GM23338 (cell line): ENCODE data around the gene FOXF1. TPM values are rescaled to one million over a fixed set of nuclear protein-coding genes. Genes with fewer than 3 reads are reported as not detected.

ENCODE experiments used
- ATAC-seq: fragments of 200-7000 bp; cut with Tn5 transposase; 3 replicates; pipeline ENCODE4 v1.9.1; 2020
- DNase-seq: peaks from one replicate; pipeline ENCODE4 v3.0.0-alpha.2; 2015; ENCODE audit warnings: low spot score
- H2AFZ ChIP-seq: fragments of 200-600 bp; sonication (generic); 2 replicates; pipeline ENCODE4 v1.8.0; 2016; ENCODE audit warnings: antibody characterized with exemption, mild to moderate bottlenecking, moderate library complexity
- H3F3A ChIP-seq: fragments of 200-600 bp; sonication (generic); replicated peaks from 2 replicates; pipeline ENCODE4 v1.8.0; 2017; ENCODE audit warnings: antibody characterized with exemption, mixed run types, low read depth
- H3K27ac ChIP-seq: fragments of 200-600 bp; sonication (generic); 2 replicates; pipeline ENCODE4 v1.6.1; 2016; ENCODE audit warnings: low read depth
- H3K27me3 ChIP-seq: fragments of 200-600 bp; sonication (generic); 2 replicates; pipeline ENCODE4 v1.8.0; 2016; ENCODE audit warnings: mild to moderate bottlenecking, mixed run types, moderate library complexity; ENCODE audit not compliant: insufficient read depth
- H3K36me3 ChIP-seq: fragments of 200-600 bp; sonication (generic); 2 replicates; pipeline ENCODE4 v1.8.0; 2016; ENCODE audit warnings: mild to moderate bottlenecking; ENCODE audit not compliant: insufficient read depth
- H3K4me1 ChIP-seq: fragments of 200-600 bp; sonication (generic); 2 replicates; pipeline ENCODE4 v1.8.0; 2016; ENCODE audit warnings: mild to moderate bottlenecking, moderate library complexity; ENCODE audit not compliant: insufficient read depth
- H3K4me2 ChIP-seq: fragments of 200-600 bp; sonication (generic); 2 replicates; pipeline ENCODE4 v1.7.1; 2017; ENCODE audit warnings: mixed run types
- H3K4me3 ChIP-seq: fragments of 200-600 bp; sonication (generic); 2 replicates; pipeline ENCODE4 v1.6.1; 2016; ENCODE audit warnings: mixed run types
- H3K79me2 ChIP-seq: fragments of 200-600 bp; sonication (generic); replicated peaks from 2 replicates; pipeline ENCODE4 v1.8.0; 2017; ENCODE audit warnings: mild to moderate bottlenecking; ENCODE audit not compliant: insufficient read depth
- H3K9me2 ChIP-seq: fragments of 200-600 bp; sonication (generic); 2 replicates; pipeline ENCODE4 v1.8.0; 2017; ENCODE audit not compliant: insufficient read depth
- H4K20me1 ChIP-seq: fragments of 200-600 bp; sonication (generic); replicated peaks from 2 replicates; pipeline ENCODE4 v1.8.0; 2017; ENCODE audit warnings: mild to moderate bottlenecking; ENCODE audit not compliant: insufficient read depth
- H3K27ac Mint-ChIP-seq: 2 replicates; pipeline ENCODE4 v1.8.0; 2020; ENCODE audit warnings: inconsistent platforms, mild to moderate bottlenecking, moderate library complexity, mixed read lengths
- H3K27me3 Mint-ChIP-seq: 3 replicates; pipeline ENCODE4 v1.8.0; 2022; ENCODE audit warnings: low read depth, mild to moderate bottlenecking, moderate library complexity, mixed read lengths, inconsistent platforms; ENCODE audit not compliant: insufficient read depth, poor library complexity
- H3K36me3 Mint-ChIP-seq: 3 replicates; pipeline ENCODE4 v1.8.0; 2021; ENCODE audit warnings: low read depth, mild to moderate bottlenecking, inconsistent platforms, moderate library complexity, mixed read lengths
- H3K4me1 Mint-ChIP-seq: 3 replicates; pipeline ENCODE4 v1.8.0; 2020; ENCODE audit warnings: mild to moderate bottlenecking, inconsistent platforms, mixed read lengths
- H3K4me3 Mint-ChIP-seq: 3 replicates; pipeline ENCODE4 v1.8.0; 2021; ENCODE audit warnings: moderate library complexity, mild to moderate bottlenecking, inconsistent platforms, mixed read lengths
- H3K9me3 Mint-ChIP-seq: 3 replicates; pipeline ENCODE4 v1.8.0; 2020; ENCODE audit warnings: moderate library complexity, mild to moderate bottlenecking, inconsistent platforms, mixed read lengths
- CREB1 ChIP-seq: fragments of 250-450 bp; sonication (Bioruptor Pico); IDR thresholded peaks from 2 replicates; pipeline ENCODE4 v1.5.0; 2020; ENCODE audit warnings: low read depth, mild to moderate bottlenecking, moderate library complexity
- CTCF ChIP-seq, 2 experiments: fragments of 200-600 bp in 1 of 2; sonication (generic) in 1 of 2; conservative IDR thresholded peaks; 2 replicates each; pipeline versions ENCODE4 v1.5.1 to v1.6.1; 2016 to 2017; ENCODE audit warnings: antibody characterized with exemption in 2 of 2, low read depth in 2 of 2, mild to moderate bottlenecking in 2 of 2, moderate library complexity in 1 of 2
- ETS1 ChIP-seq: IDR thresholded peaks from 2 replicates; pipeline ENCODE4 v1.6.1; 2016; ENCODE audit warnings: antibody characterized with exemption
- EZH2 ChIP-seq: fragments of 200-600 bp; sonication (generic); IDR thresholded peaks from one replicate; pipeline ENCODE4 v1.8.0; 2017; ENCODE audit warnings: antibody characterized with exemption, mild to moderate bottlenecking, low read depth; ENCODE audit not compliant: unreplicated experiment
- EZH2phosphoT487 ChIP-seq: fragments of 200-600 bp; sonication (generic); IDR thresholded peaks from one replicate; pipeline ENCODE4 v1.8.1; 2018; ENCODE audit warnings: antibody characterized with exemption; ENCODE audit not compliant: unreplicated experiment
- NANOG ChIP-seq: IDR thresholded peaks from 2 replicates; pipeline ENCODE4 v1.6.1; 2016; ENCODE audit warnings: antibody characterized with exemption, borderline replicate concordance
- REST ChIP-seq: IDR thresholded peaks from one replicate; pipeline ENCODE4 v1.6.1; 2018; ENCODE audit warnings: antibody characterized with exemption; ENCODE audit not compliant: unreplicated experiment
- ZNF114 ChIP-seq: fragments of 250-450 bp; sonication (Bioruptor Pico); IDR thresholded peaks from 2 replicates; pipeline ENCODE4 v1.5.0; 2020; ENCODE audit warnings: mild to moderate bottlenecking, moderate library complexity
- polyA plus RNA-seq: library from polyadenylated mRNA; unstranded; fragments of >200 nt; fragmentation: Nextera tagmentation; extraction: Ambion mirVana; gene quantifications from 2 replicates; pipeline ENCODE4 v1.2.1, GENCODE V29; 2016
- total RNA-seq: library from RNA; depleted of rRNA; stranded (reverse); fragments of >200 nt; shearing (Covaris generic); gene quantifications from 2 replicates; pipeline ENCODE4 v1.2.3, GENCODE V29; 2014

FOXF1 gene
- total and polyA plus RNA-seq, 2 experiments from 2014 or later = 0.10 to 0.15 TPM

- Mint-ChIP-seq H3K27me3 (peaks cover 81% of the 10 kb centered on the region), H3K36me3 (no peaks in the 10 kb centered on the region), H3K4me1 (peaks cover 21% of the 10 kb centered on the region), H3K9me3 (no peaks in the 10 kb centered on the region; the same call in 1 of the 3 replicates), H3K27ac (no peak overlapping the region), H3K4me3 (peak overlapping the region; percentile 32; the same call in 1 of the 3 replicates)
- TF ChIP-seq EZH2phosphoT487 = no peak
- peak; percentile 17 for TF ChIP-seq EZH2
- H3K36me3 ChIP-seq = no peaks in the 10 kb centered on the region
- 0 out of 2 replicates have a peak, but pooled peaks cover 6% of the 10 kb centered on the region for H3F3A ChIP-seq
- peaks cover 22% of the 10 kb centered on the region for H3K4me1 ChIP-seq
- no peak overlapping the region for H2AFZ ChIP-seq
- peak overlapping the region; percentile 78 for H3K4me2 ChIP-seq
- H3K27ac ChIP-seq = no peak overlapping the region
- peaks cover 78% of the 10 kb centered on the region for H3K27me3 ChIP-seq
- peaks cover 11% of the 10 kb centered on the region for H4K20me1 ChIP-seq
- DNase-seq (no peak), ATAC-seq (no peak)
- no peak overlapping the region; the same call in 1 of the 2 replicates for H3K4me3 ChIP-seq
- H3K9me2 ChIP-seq = no peaks in the 10 kb centered on the region
- no peaks in the 10 kb centered on the region for H3K79me2 ChIP-seq
Measured at GRCh38 chr16:86517033-86517432, 6.7 kb downstream of the FOXF1 start.

GRCh38 chr16:86517652-86518258 is 7.4 kb downstream of the FOXF1 start:
- ATAC-seq (peak; percentile 63), DNase-seq (peak; percentile 80)
- Histone ChIP-seq H4K20me1 (peaks cover 11% of the 10 kb centered on the region), H3K27ac (no peak overlapping the region), H3K9me2 (no peaks in the 10 kb centered on the region), H3K4me3 (no peak overlapping the region), H3K36me3 (no peaks in the 10 kb centered on the region), H3K27me3 (peaks cover 70% of the 10 kb centered on the region), H3K4me1 (peaks cover 22% of the 10 kb centered on the region), H3F3A (0 out of 2 replicates have a peak, but pooled peaks cover 5% of the 10 kb centered on the region), H2AFZ (no peak overlapping the region), H3K4me2 (no peak overlapping the region), H3K79me2 (no peaks in the 10 kb centered on the region)
- TF ChIP-seq NANOG (no peak), CTCF (conservative IDR thresholded peaks at IDR 0.05; ENCODE audit: low read depth in 2 of 2) (peak; percentile 74 to 91), REST (no peak), ETS1 (no peak), EZH2phosphoT487 (no peak), ZNF114 (CRISPR knock-in tag) (no peak), CREB1 (CRISPR knock-in tag) (no peak), EZH2 (peak; percentile 49)
- Mint-ChIP-seq H3K4me1 (peaks cover 20% of the 10 kb centered on the region), H3K27me3 (peaks cover 76% of the 10 kb centered on the region), H3K4me3 (no peak overlapping the region), H3K27ac (no peak overlapping the region), H3K9me3 (no peaks in the 10 kb centered on the region; the same call in 1 of the 3 replicates), H3K36me3 (no peaks in the 10 kb centered on the region)
